GM12878 (cell line): ENCODE data around the gene FNDC11. TPM values are rescaled to one million over a fixed set of nuclear protein-coding genes. Genes with fewer than 3 reads are reported as not detected.

Source experiments
- ATAC-seq: fragments of 200-7000 bp; cut with Tn5 transposase; 3 replicates; pipeline ENCODE4 v1.9.1; 2020; ENCODE audit warnings: mild to moderate bottlenecking, moderate library complexity
- BruUV-seq: library from RNA; stranded (reverse); fragments of 400-500 nt; replicated peaks from 2 replicates; lab custom pipeline; 2021; lab: Mats Ljungman, UMichigan
- CTCF ChIA-PET: fragments of 300-600 bp; sonication (Branson Sonifier 250); formaldehyde crosslinking; extraction: SDS; loops from one replicate; lab custom pipeline; 2021; ENCODE audit warnings: inconsistent platforms; lab: Yijun Ruan, JAX
- POLR2A ChIA-PET: fragments of 350-600 bp; formaldehyde crosslinking; extraction: SDS; loops from one replicate; lab custom pipeline; 2021; ENCODE audit warnings: inconsistent platforms; lab: Charles Lee
- RAD21 ChIA-PET: fragments of 300-600 bp; sonication (Branson Sonifier 250); formaldehyde crosslinking; loops from one replicate; lab custom pipeline; 2023; ENCODE audit warnings: antibody characterized with exemption; ENCODE audit not compliant: unreplicated experiment; lab: Charles Lee
- SMC1A ChIA-PET: fragments of 300-600 bp; sonication (Branson Sonifier 250); formaldehyde crosslinking; loops from one replicate; lab custom pipeline; 2023; ENCODE audit not compliant: unreplicated experiment, uncharacterized antibody; lab: Charles Lee
- DNase-seq: peaks from one replicate; pipeline ENCODE4 v3.0.0-alpha.2; 2011; ENCODE audit warnings: low read depth, low spot score
- FAIRE-seq: peaks from 3 replicates; lab custom pipeline; 2011; peaks lifted over from hg19 to GRCh38; lab: Jason Lieb, UNC
- H2AFZ ChIP-seq: 2 replicates; pipeline ENCODE4 v1.6.0; 2011; ENCODE audit warnings: low read depth, low read length, control low read depth; ENCODE audit not compliant: control insufficient read depth
- H3K27ac ChIP-seq: 2 replicates; pipeline ENCODE4 v1.5.1; 2011; ENCODE audit warnings: control low read depth; ENCODE audit not compliant: control insufficient read depth, insufficient read depth
- H3K27me3 ChIP-seq, 2 experiments: replicated peaks in 1 of 2; 2 replicates each; pipeline versions ENCODE4 v1.6.0 to v1.6.1; 2011; ENCODE audit warnings: low read length in 1 of 2; ENCODE audit not compliant: control insufficient read depth in 2 of 2, insufficient read depth in 2 of 2
- H3K36me3 ChIP-seq, 2 experiments: 2 replicates each; pipeline ENCODE4 v1.5.1; 2011; ENCODE audit warnings: low read length in 1 of 2; ENCODE audit not compliant: control insufficient read depth in 2 of 2, insufficient read depth in 2 of 2
- H3K4me1 ChIP-seq: 2 replicates; pipeline ENCODE4 v1.6.1; 2011; ENCODE audit warnings: mild to moderate bottlenecking, low read length, moderate library complexity, mixed read lengths; ENCODE audit not compliant: control insufficient read depth, insufficient read depth
- H3K4me2 ChIP-seq: 2 replicates; pipeline ENCODE4 v1.6.0; 2011; ENCODE audit warnings: control low read depth; ENCODE audit not compliant: control insufficient read depth, insufficient read depth
- H3K4me3 ChIP-seq: fragments of 200-600 bp; sonication (generic); 2 replicates; pipeline ENCODE4 v1.5.1; 2016
- H3K79me2 ChIP-seq: 2 replicates; pipeline ENCODE4 v1.6.0; 2011; ENCODE audit warnings: low read length; ENCODE audit not compliant: control insufficient read depth, insufficient read depth
- H3K9ac ChIP-seq: 2 replicates; pipeline ENCODE4 v1.8.0; 2011; ENCODE audit warnings: low read length, control low read depth, mixed read lengths; ENCODE audit not compliant: control insufficient read depth, insufficient read depth
- H3K9me3 ChIP-seq: replicated peaks from 3 replicates; pipeline ENCODE4 v1.5.1; 2011; ENCODE audit warnings: mild to moderate bottlenecking, low read length; ENCODE audit not compliant: control insufficient read depth, insufficient read depth
- H4K20me1 ChIP-seq: 2 replicates; pipeline ENCODE4 v1.6.0; 2011; ENCODE audit not compliant: control insufficient read depth, insufficient read depth
- CBFB ChIP-seq: IDR thresholded peaks from 2 replicates; pipeline ENCODE4 v1.6.1; 2016; ENCODE audit warnings: antibody characterized with exemption, low read depth
- EED ChIP-seq: sonication (generic); IDR thresholded peaks from 2 replicates; pipeline ENCODE4 v1.6.1; 2016; ENCODE audit warnings: antibody characterized with exemption, low read depth
- HCFC1 ChIP-seq: fragments of 150-350 bp; IDR thresholded peaks from 2 replicates; pipeline ENCODE4 v1.6.1; 2014; ENCODE audit warnings: low read length
- KAT2A ChIP-seq: conservative IDR thresholded peaks from 2 replicates; pipeline ENCODE4 v1.6.1; 2011; ENCODE audit warnings: low read depth, low read length; ENCODE audit not compliant: control insufficient read depth
- NFIC ChIP-seq: IDR thresholded peaks from 2 replicates; pipeline ENCODE4 v1.6.1; 2012; ENCODE audit warnings: low read depth, mild to moderate bottlenecking, inconsistent platforms, low read length, moderate library complexity
- NRF1 ChIP-seq: conservative IDR thresholded peaks from 2 replicates; pipeline ENCODE4 v1.6.1; 2011; ENCODE audit warnings: mild to moderate bottlenecking, low read depth, low read length, improper control_type of control experiment
- PAX5 ChIP-seq: IDR thresholded peaks from 2 replicates; pipeline ENCODE4 v1.6.1; 2011; ENCODE audit warnings: low read depth, low read length, borderline replicate concordance
- POLR2AphosphoS5 ChIP-seq: IDR thresholded peaks from 2 replicates; pipeline ENCODE4 v1.6.1; 2011; ENCODE audit warnings: mild to moderate bottlenecking, low read length, inconsistent platforms
- RB1 ChIP-seq: fragments of 450-650 bp; formaldehyde crosslinking; IDR thresholded peaks from 2 replicates; pipeline ENCODE4 v1.6.1; 2017; ENCODE audit warnings: mild to moderate bottlenecking, borderline replicate concordance
- ZNF274 ChIP-seq: IDR thresholded peaks from one replicate; pipeline ENCODE4 v1.8.0; 2011; ENCODE audit not compliant: insufficient read length, insufficient read depth
- WGBS: methylation state at CpG from one replicate; pipeline ENCODE4 v1.1.6; 2016; ENCODE audit warnings: low lambda C conversion rate; ENCODE audit not compliant: insufficient replicate concordance, insufficient coverage; ENCODE audit errors: missing lambda C conversion rate; 5-methylcytosine and 5-hydroxymethylcytosine counted together
- in situ Hi-C: fragments of 300-500 bp; cut with MboI; formaldehyde crosslinking; loops from 9 replicates; pipeline ENCODE4 v1.14.3; 2018; ENCODE audit warnings: mixed read lengths
- intact Hi-C: fragments of 100-400 bp; cut with micrococcal nuclease; formaldehyde crosslinking; loops from one replicate; pipeline ENCODE4 v1.14.2; 2022; ENCODE audit not compliant: unreplicated experiment
- polyA plus RNA-seq, 11 experiments: library from polyadenylated mRNA; depleted of rRNA in 4 of 11; unstranded in 6 of 11; stranded (reverse) in 5 of 11; fragments of >200 nt; fragmentation: Nextera tagmentation in 4 of 11; fragmentation: Illumina TruSeq in 1 of 11; extraction: Ambion mirVana in 4 of 11; extraction: Trizol in 1 of 11; gene quantifications; 1 replicate in 1 of 11; 2 replicates in 10 of 11; pipeline versions ENCODE4 v1.2.1 to v1.2.3, GENCODE V29; 2011 to 2016; ENCODE audit warnings: inconsistent platforms in 2 of 11, missing spikeins in 2 of 11, low read depth in 1 of 11
- total RNA-seq, 4 experiments: library from RNA; depleted of rRNA in 3 of 4; stranded (reverse); fragments of >200 nt in 3 of 4; fragmentation: Illumina TruSeq in 1 of 4; extraction: Trizol in 1 of 4; gene quantifications; 2 replicates each; pipeline versions ENCODE4 v1.2.1 to v1.2.3, GENCODE V29; 2013 to 2021
- TF ChIP-seq, protein P1 (sequence below): fragments of 150-350 bp; IDR thresholded peaks from 2 replicates; pipeline ENCODE4 v1.6.1; 2014; ENCODE audit warnings: mild to moderate bottlenecking, low read depth, low read length
- TF ChIP-seq, protein P2 (sequence below): IDR thresholded peaks from 2 replicates; pipeline ENCODE4 v1.6.1; 2012; ENCODE audit warnings: low read depth, low read length, improper control_type of control experiment

FNDC11 gene
- total and polyA plus RNA-seq, 10 of the 15 experiments (the other 5 are each of a cell fraction or from before 2014, with no cell fraction given), result 0.09 to 0.72 (median 0.34) TPM; not detected in 2

DNA sequence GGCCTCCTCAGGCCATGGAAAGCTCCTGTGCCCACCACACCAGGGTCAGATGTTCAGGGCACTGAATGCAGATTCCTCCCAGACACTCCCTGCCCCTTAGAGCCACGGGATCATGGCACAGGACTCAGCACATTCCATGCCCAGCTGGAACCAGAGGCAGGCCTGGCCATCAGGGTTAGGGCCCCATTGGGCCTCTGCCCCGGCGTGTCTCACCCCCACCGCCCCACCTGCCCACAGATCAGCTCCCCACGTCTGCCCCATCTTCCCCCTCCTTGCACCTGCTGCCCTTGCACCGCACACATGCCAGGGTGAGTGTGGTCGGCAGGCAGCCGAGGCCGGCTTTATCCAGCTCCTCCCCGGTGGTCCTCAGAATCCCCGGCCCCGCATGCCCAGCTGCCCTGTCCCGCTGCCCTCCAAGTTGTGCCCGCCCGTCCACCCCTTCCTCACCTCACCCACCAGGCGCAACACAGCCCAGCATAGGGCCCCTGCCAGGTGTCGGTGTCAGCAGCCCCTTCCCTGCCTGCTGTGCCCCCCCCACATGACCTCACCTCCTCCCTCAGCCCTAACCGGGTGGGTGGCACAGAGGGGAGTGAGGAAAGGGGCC, 4.2 kb upstream of the FNDC11 start:
- POLR2A ChIA-PET, result interaction anchor here (0.7 kb wide), 1 partner anchor 25 kb away, joined by 3 read pairs; the partner anchor contains the start of gene HELZ2
- H4K20me1 ChIP-seq, result no peaks in the 10 kb centered on the region
- intact Hi-C loops (no loop called here), in situ Hi-C loops (no loop called here)
- BruUV-seq, result no TSS peak
- no peaks in the 10 kb centered on the region for H3K36me3 ChIP-seq
- TF ChIP-seq RB1, result no peak
- no peak for TF ChIP-seq POLR2AphosphoS5
- TF ChIP-seq NFIC, result no peak
- TF ChIP-seq KAT2A, result no peak
- no peaks in the 10 kb centered on the region for H3K9me3 ChIP-seq
- no peak overlapping the region for H3K4me3 ChIP-seq
- CTCF ChIA-PET, result interaction anchor here (0.6 to 1.1 kb wide), 2 partner anchors 12 to 553 kb away, joined by 3 to 4 read pairs; partner anchors contain the start of gene PTK6
- no peak overlapping the region for H2AFZ ChIP-seq
- ATAC-seq, result no peak
- 60% methylated on average over 17 of the region's 18 CpGs for WGBS
- no peak for FAIRE-seq
- H3K9ac ChIP-seq, result no peak overlapping the region
- RAD21 ChIA-PET, result interaction anchor here (2.1 kb wide), 1 partner anchor 12 kb away, joined by 6 read pairs; the partner anchor contains the start of gene PTK6
- no peaks in the 10 kb centered on the region for H3K79me2 ChIP-seq
- peaks cover 19% of the 10 kb centered on the region for H3K4me1 ChIP-seq
- DNase-seq, result no peak
- no peak overlapping the region for H3K27ac ChIP-seq
- SMC1A ChIA-PET, result interaction anchor here (1.5 to 3.5 kb wide), 2 partner anchors 12 to 13 kb away, joined by 3 to 16 read pairs; partner anchors contain the start of gene PTK6
- H3K4me2 ChIP-seq, result no peak overlapping the region
- H3K27me3 ChIP-seq, result no peaks in the 10 kb centered on the region; a peak in 1 of 4 replicates

DNA sequence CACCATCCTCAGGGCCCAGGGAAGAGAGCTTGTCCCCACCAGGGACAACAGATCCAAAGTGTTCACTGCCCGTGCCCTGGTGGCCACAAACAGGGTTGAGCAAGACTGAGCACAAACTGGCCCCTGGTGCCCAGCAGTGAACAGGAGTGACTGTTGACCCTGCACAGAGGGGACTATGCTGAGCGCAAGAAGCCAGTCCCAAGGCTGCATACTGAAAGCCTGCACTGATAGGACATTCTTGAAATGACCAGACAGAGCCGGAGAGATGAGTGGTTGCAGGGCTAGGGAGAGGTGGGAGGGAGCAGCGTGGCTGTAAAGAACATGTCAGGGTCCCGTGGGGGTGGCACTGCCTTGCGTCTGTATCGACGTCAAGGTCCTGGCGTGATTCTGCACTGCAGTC, 2.9 kb upstream of the FNDC11 start:
- ChIA-PET POLR2A (interaction anchor here (0.6 to 2.2 kb wide), 3 partner anchors 8 to 13 kb away, joined by 3 to 11 read pairs (median 3); partner anchors contain the start of gene PTK6), CTCF (interaction anchor here (2.2 kb wide), 1 partner anchor 8 kb away, joined by 9 read pairs; no protein-coding TSS in a partner anchor), SMC1A (interaction anchor here (3.5 kb wide), 1 partner anchor 13 kb away, joined by 16 read pairs; the partner anchor contains the start of gene PTK6), RAD21 (interaction anchor here (0.9 to 2.1 kb wide), 2 partner anchors 12 to 14 kb away, joined by 5 to 6 read pairs; partner anchors contain the start of gene PTK6)
- no peaks in the 10 kb centered on the region; a peak in 1 of 4 replicates for H3K27me3 ChIP-seq
- no TSS peak for BruUV-seq
- no peak overlapping the region for H3K27ac ChIP-seq
- H3K79me2 ChIP-seq, result no peaks in the 10 kb centered on the region
- no peak overlapping the region for H3K4me2 ChIP-seq
- FAIRE-seq, result no peak
- TF ChIP-seq EED (no peak), ZNF274 (no peak), HCFC1 (no peak), NFIC (no peak), CBFB (no peak), NRF1 (no peak), PAX5 (no peak)
- TF ChIP-seq, protein P1, sequence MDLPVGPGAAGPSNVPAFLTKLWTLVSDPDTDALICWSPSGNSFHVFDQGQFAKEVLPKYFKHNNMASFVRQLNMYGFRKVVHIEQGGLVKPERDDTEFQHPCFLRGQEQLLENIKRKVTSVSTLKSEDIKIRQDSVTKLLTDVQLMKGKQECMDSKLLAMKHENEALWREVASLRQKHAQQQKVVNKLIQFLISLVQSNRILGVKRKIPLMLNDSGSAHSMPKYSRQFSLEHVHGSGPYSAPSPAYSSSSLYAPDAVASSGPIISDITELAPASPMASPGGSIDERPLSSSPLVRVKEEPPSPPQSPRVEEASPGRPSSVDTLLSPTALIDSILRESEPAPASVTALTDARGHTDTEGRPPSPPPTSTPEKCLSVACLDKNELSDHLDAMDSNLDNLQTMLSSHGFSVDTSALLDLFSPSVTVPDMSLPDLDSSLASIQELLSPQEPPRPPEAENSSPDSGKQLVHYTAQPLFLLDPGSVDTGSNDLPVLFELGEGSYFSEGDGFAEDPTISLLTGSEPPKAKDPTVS, result no peak
- TF ChIP-seq, protein P2, sequence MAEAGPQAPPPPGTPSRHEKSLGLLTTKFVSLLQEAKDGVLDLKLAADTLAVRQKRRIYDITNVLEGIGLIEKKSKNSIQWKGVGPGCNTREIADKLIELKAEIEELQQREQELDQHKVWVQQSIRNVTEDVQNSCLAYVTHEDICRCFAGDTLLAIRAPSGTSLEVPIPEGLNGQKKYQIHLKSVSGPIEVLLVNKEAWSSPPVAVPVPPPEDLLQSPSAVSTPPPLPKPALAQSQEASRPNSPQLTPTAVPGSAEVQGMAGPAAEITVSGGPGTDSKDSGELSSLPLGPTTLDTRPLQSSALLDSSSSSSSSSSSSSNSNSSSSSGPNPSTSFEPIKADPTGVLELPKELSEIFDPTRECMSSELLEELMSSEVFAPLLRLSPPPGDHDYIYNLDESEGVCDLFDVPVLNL, result no peak
- H4K20me1 ChIP-seq, result no peaks in the 10 kb centered on the region; the same call in 1 of the 2 replicates
- DNase-seq, result no peak
- no peak overlapping the region for H3K9ac ChIP-seq
- H3K9me3 ChIP-seq, result no peaks in the 10 kb centered on the region
- in situ Hi-C loops, result no loop called here
- WGBS, result 7% methylated on average over 9 of the region's 9 CpGs
- intact Hi-C loops, result no loop called here
- no peaks in the 10 kb centered on the region for H3K36me3 ChIP-seq
- H3K4me1 ChIP-seq, result peaks cover 22% of the 10 kb centered on the region
- no peak overlapping the region for H3K4me3 ChIP-seq
- no peak overlapping the region for H2AFZ ChIP-seq
- no peak for ATAC-seq
